Neural progenitor cell (in vitro differentiated cells): ENCODE measurements around the gene NMB. TPM values are rescaled to one million over a fixed set of nuclear protein-coding genes. Genes with fewer than 3 reads are reported as not detected.
A peak's percentile ranks its signal among the peaks of the same experiment; 100 is the strongest.

ENCODE experiments used
- DNase-seq: peaks from one replicate; pipeline ENCODE4 v3.0.0-alpha.2; 2016; ENCODE audit warnings: low spot score
- H2AFZ ChIP-seq: fragments of 200-600 bp; sonication (generic); replicated peaks from 2 replicates; pipeline ENCODE4 v1.6.1; 2016; ENCODE audit warnings: antibody characterized with exemption
- H3F3A ChIP-seq: fragments of 200-600 bp; sonication (generic); 2 replicates; pipeline ENCODE4 v1.6.1; 2016; ENCODE audit warnings: antibody characterized with exemption, low read depth
- H3K27ac ChIP-seq: fragments of 200-600 bp; sonication (generic); 2 replicates; pipeline ENCODE4 v1.5.1; 2016; ENCODE audit warnings: mild to moderate bottlenecking
- H3K27me3 ChIP-seq: fragments of 200-600 bp; sonication (generic); 2 replicates; pipeline ENCODE4 v1.6.1; 2016; ENCODE audit warnings: mild to moderate bottlenecking, moderate library complexity
- H3K36me3 ChIP-seq: fragments of 200-600 bp; sonication (generic); 2 replicates; pipeline ENCODE4 v1.5.1; 2016
- H3K4me1 ChIP-seq: fragments of 200-600 bp; sonication (generic); 2 replicates; pipeline ENCODE4 v1.6.1; 2016; ENCODE audit warnings: mixed run types
- H3K4me2 ChIP-seq: fragments of 200-600 bp; sonication (generic); 2 replicates; pipeline ENCODE4 v1.6.1; 2016
- H3K4me3 ChIP-seq: fragments of 200-600 bp; sonication (generic); 2 replicates; pipeline ENCODE4 v1.5.1; 2016
- H3K79me2 ChIP-seq: fragments of 200-600 bp; sonication (generic); 2 replicates; pipeline ENCODE4 v1.6.1; 2016; ENCODE audit warnings: low read depth
- H3K9ac ChIP-seq: fragments of 200-600 bp; sonication (generic); 2 replicates; pipeline ENCODE4 v1.6.1; 2016
- H3K9me3 ChIP-seq: fragments of 200-600 bp; sonication (generic); 2 replicates; pipeline ENCODE4 v1.5.1; 2016; ENCODE audit warnings: low read depth
- H4K20me1 ChIP-seq: fragments of 200-600 bp; sonication (generic); 2 replicates; pipeline ENCODE4 v1.6.1; 2016; ENCODE audit warnings: low read depth
- H3K27ac Mint-ChIP-seq: 3 replicates; pipeline ENCODE4 v1.8.0; 2021; ENCODE audit warnings: mixed read lengths
- H3K27me3 Mint-ChIP-seq: 2 replicates; pipeline ENCODE4 v1.8.0; 2022; ENCODE audit warnings: low read depth, mild to moderate bottlenecking, inconsistent platforms, moderate library complexity, mixed read lengths; ENCODE audit not compliant: insufficient read depth
- H3K36me3 Mint-ChIP-seq: 3 replicates; pipeline ENCODE4 v1.8.0; 2021; ENCODE audit warnings: mixed read lengths
- H3K4me1 Mint-ChIP-seq: 3 replicates; pipeline ENCODE4 v1.8.0; 2021; ENCODE audit warnings: mixed read lengths
- H3K4me3 Mint-ChIP-seq: 3 replicates; pipeline ENCODE4 v1.8.0; 2021; ENCODE audit warnings: mild to moderate bottlenecking, moderate library complexity, mixed read lengths
- H3K9me3 Mint-ChIP-seq: 3 replicates; pipeline ENCODE4 v1.8.0; 2020; ENCODE audit warnings: mixed read lengths
- CTCF ChIP-seq: fragments of 200-600 bp; sonication (generic); IDR thresholded peaks from 2 replicates; pipeline ENCODE4 v1.5.1; 2017; ENCODE audit warnings: antibody characterized with exemption, mild to moderate bottlenecking
- EZH2 ChIP-seq: fragments of 200-600 bp; sonication (generic); IDR thresholded peaks from 2 replicates; pipeline ENCODE4 v1.6.1; 2017; ENCODE audit warnings: antibody characterized with exemption, mild to moderate bottlenecking, moderate library complexity
- EZH2phosphoT487 ChIP-seq: fragments of 200-600 bp; sonication (generic); IDR thresholded peaks from 2 replicates; pipeline ENCODE4 v1.6.1; 2017; ENCODE audit warnings: antibody characterized with exemption
- total RNA-seq: library from RNA; depleted of rRNA; stranded (reverse); fragments of >200 nt; gene quantifications from 2 replicates; pipeline ENCODE4 v1.2.3, GENCODE V29; 2015; ENCODE audit warnings: low replicate concordance

NMB gene
- total RNA-seq, 1 donor from 2014 or later, result 0.24 TPM

GRCh38 chr15:84653910-84654688 lies 3.9 kb downstream of the NMB start, which contains the start of gene WDR73:
Gene WDR73, minus strand, starts transcription at chr15:84654283. Its CDS starts 9 bp downstream, at chr15:84654274.
- Mint-ChIP-seq H3K27ac (peak within 1 kb of the TSS; percentile 90), H3K9me3 (no peaks in the 10 kb centered on the region), H3K4me3 (peak within 1 kb of the TSS; percentile 97), H3K4me1 (peaks cover 31% of the 10 kb centered on the region), H3K27me3 (peaks cover 2% of the 10 kb centered on the region), H3K36me3 (peaks cover 10% of the 10 kb centered on the region)
- Histone ChIP-seq H3K9me3 (no peaks in the 10 kb centered on the region), H3K4me1 (peaks cover 4% of the 10 kb centered on the region), H3K79me2 (peaks cover 20% of the 10 kb centered on the region), H3K36me3 (no peaks in the 10 kb centered on the region), H2AFZ (peak within 1 kb of the TSS; percentile 71), H3K27ac (peak within 1 kb of the TSS; percentile 5), H3K27me3 (peaks cover 20% of the 10 kb centered on the region), H4K20me1 (peaks cover 4% of the 10 kb centered on the region), H3K9ac (peak within 1 kb of the TSS; percentile 90), H3K4me3 (peak within 1 kb of the TSS; percentile 76), H3K4me2 (peak within 1 kb of the TSS; percentile 83), H3F3A (peaks cover 33% of the 10 kb centered on the region)
- TF ChIP-seq CTCF (no peak), EZH2 (peak; percentile 35)
- peak; percentile 98 for DNase-seq

- Mint-ChIP-seq H3K36me3 (peaks cover 14% of the 10 kb centered on the region), H3K4me1 (peaks cover 27% of the 10 kb centered on the region), H3K27me3 (peaks cover 2% of the 10 kb centered on the region), H3K27ac (peak overlapping the region; percentile 90), H3K9me3 (no peaks in the 10 kb centered on the region), H3K4me3 (peak overlapping the region; percentile 97)
- Histone ChIP-seq H3K79me2 (peaks cover 20% of the 10 kb centered on the region), H3K27ac (peak overlapping the region; percentile 5), H3K9ac (peak overlapping the region; percentile 90), H3F3A (peaks cover 28% of the 10 kb centered on the region), H3K9me3 (no peaks in the 10 kb centered on the region), H4K20me1 (peaks cover 4% of the 10 kb centered on the region), H3K27me3 (peaks cover 20% of the 10 kb centered on the region), H3K36me3 (no peaks in the 10 kb centered on the region), H3K4me3 (peak overlapping the region; percentile 76), H2AFZ (no peak overlapping the region), H3K4me1 (no peaks in the 10 kb centered on the region), H3K4me2 (peak overlapping the region; percentile 83)
- no peak for DNase-seq
- TF ChIP-seq EZH2phosphoT487 (no peak), CTCF (no peak), EZH2 (no peak)
These were observed 4.5 kb downstream of the NMB start for GRCh38 chr15:84653584-84653909.

- Mint-ChIP-seq H3K4me3 (no peak overlapping the region), H3K36me3 (peaks cover 35% of the 10 kb centered on the region), H3K9me3 (no peaks in the 10 kb centered on the region), H3K27me3 (peaks cover 2% of the 10 kb centered on the region), H3K4me1 (peaks cover 16% of the 10 kb centered on the region), H3K27ac (no peak overlapping the region)
- Histone ChIP-seq H4K20me1 (peaks cover 4% of the 10 kb centered on the region), H3K79me2 (peaks cover 20% of the 10 kb centered on the region), H3K9ac (no peak overlapping the region), H2AFZ (no peak overlapping the region), H3K27me3 (no peaks in the 10 kb centered on the region), H3K4me3 (no peak overlapping the region), H3K4me2 (no peak overlapping the region), H3K9me3 (no peaks in the 10 kb centered on the region), H3K4me1 (no peaks in the 10 kb centered on the region), H3K27ac (no peak overlapping the region), H3K36me3 (no peaks in the 10 kb centered on the region), H3F3A (peaks cover 6% of the 10 kb centered on the region)
- DNase-seq, result no peak
- TF ChIP-seq EZH2, result no peak
- no peak for TF ChIP-seq EZH2phosphoT487
- no peak for TF ChIP-seq CTCF
These were observed 8.3 kb downstream of the NMB start for GRCh38 chr15:84649706-84650105.
